Loucy (cell line): ENCODE data around the gene NHLRC3.
"Not testable (repeated sequence)": the region's sequence is repeated elsewhere in the genome, so short reads cannot be mapped to it uniquely, and the experiment has no call there.

Source experiments
- H2AFZ ChIP-seq: fragments of 200-600 bp; sonication (generic); 2 replicates; pipeline ENCODE4 v1.6.0; 2016; ENCODE audit warnings: antibody characterized with exemption, mild to moderate bottlenecking, low read length, moderate library complexity
- H3F3A ChIP-seq: fragments of 200-600 bp; 2 replicates; pipeline ENCODE4 v1.6.0; 2016; ENCODE audit warnings: antibody characterized with exemption, low read depth, mild to moderate bottlenecking
- H3K27me3 ChIP-seq: fragments of 200-600 bp; sonication (generic); 2 replicates; pipeline ENCODE4 v1.6.1; 2014; ENCODE audit warnings: low read length, mild to moderate bottlenecking; ENCODE audit not compliant: insufficient read depth, poor library complexity, severe bottlenecking
- H3K36me3 ChIP-seq: fragments of 200-600 bp; sonication (generic); 2 replicates; pipeline ENCODE4 v1.6.1; 2016; ENCODE audit warnings: low read length; ENCODE audit not compliant: insufficient read depth
- H3K4me1 ChIP-seq: fragments of 200-600 bp; sonication (generic); 2 replicates; pipeline ENCODE4 v1.5.1; 2014; ENCODE audit warnings: low read length, mild to moderate bottlenecking; ENCODE audit not compliant: insufficient read depth, poor library complexity, severe bottlenecking
- H3K4me2 ChIP-seq: fragments of 200-600 bp; sonication (generic); 2 replicates; pipeline ENCODE4 v1.6.0; 2014; ENCODE audit warnings: antibody characterized with exemption, low read length, low read depth, mild to moderate bottlenecking; ENCODE audit not compliant: poor library complexity, severe bottlenecking
- H3K4me3 ChIP-seq: fragments of 200-600 bp; sonication (generic); 2 replicates; pipeline ENCODE4 v1.5.1; 2014; ENCODE audit warnings: low read length, mild to moderate bottlenecking, mixed read lengths; ENCODE audit not compliant: poor library complexity, severe bottlenecking
- H3K79me2 ChIP-seq: fragments of 200-600 bp; sonication (generic); 2 replicates; pipeline ENCODE4 v1.6.1; 2014; ENCODE audit warnings: low read length; ENCODE audit not compliant: insufficient read depth
- H3K9ac ChIP-seq: fragments of 200-600 bp; sonication (generic); 2 replicates; pipeline ENCODE4 v1.6.0; 2014; ENCODE audit warnings: mild to moderate bottlenecking, low read depth, low read length, moderate library complexity; ENCODE audit not compliant: poor library complexity, severe bottlenecking
- H3K9me2 ChIP-seq: fragments of 200-600 bp; sonication (generic); replicated peaks from 2 replicates; pipeline ENCODE4 v1.6.1; 2016; ENCODE audit warnings: low read depth, low read length, mixed read lengths
- H3K9me3 ChIP-seq: fragments of 200-600 bp; sonication (generic); 2 replicates; pipeline ENCODE4 v1.6.1; 2014; ENCODE audit warnings: mild to moderate bottlenecking, antibody characterized with exemption, low read length, low read depth; ENCODE audit not compliant: insufficient read depth
- H4K20me1 ChIP-seq: fragments of 200-600 bp; sonication (generic); 2 replicates; pipeline ENCODE4 v1.6.0; 2014; ENCODE audit warnings: antibody characterized with exemption, low read length, mild to moderate bottlenecking; ENCODE audit not compliant: insufficient read depth, poor library complexity, severe bottlenecking
- CTCF ChIP-seq: fragments of 200-600 bp; sonication (generic); conservative IDR thresholded peaks from 2 replicates; pipeline ENCODE4 v1.5.1; 2014; ENCODE audit warnings: mild to moderate bottlenecking, antibody characterized with exemption, low read length
- EZH2phosphoT487 ChIP-seq: fragments of 200-600 bp; IDR thresholded peaks from 2 replicates; pipeline ENCODE4 v1.6.1; 2018; ENCODE audit warnings: antibody characterized with exemption, mild to moderate bottlenecking, moderate library complexity, borderline replicate concordance

Gene NHLRC3

GRCh38 chr13:38998739-38999138 is 39.5 kb upstream of the NHLRC3 start:
- H3K36me3 ChIP-seq: no peaks in the 10 kb centered on the region
- no peaks in the 10 kb centered on the region for H3K9me2 ChIP-seq
- no peak overlapping the region for H2AFZ ChIP-seq
- no peaks in the 10 kb centered on the region for H3K79me2 ChIP-seq
- no peaks in the 10 kb centered on the region for H3K27me3 ChIP-seq
- no peak overlapping the region for H3K4me3 ChIP-seq
- H3K9me3 ChIP-seq: no peaks in the 10 kb centered on the region
- H3K4me1 ChIP-seq: no peaks in the 10 kb centered on the region
- H3K9ac ChIP-seq: no peak overlapping the region
- H3F3A ChIP-seq: no peaks in the 10 kb centered on the region
- no peaks in the 10 kb centered on the region for H4K20me1 ChIP-seq
- no peak overlapping the region for H3K4me2 ChIP-seq
- TF ChIP-seq CTCF (no peak), EZH2phosphoT487 (no peak)

GRCh38 chr13:39006371-39007111 is 31.7 kb upstream of the NHLRC3 start:
- not testable (repeated sequence) for H3K9me3 ChIP-seq, H3K27me3 ChIP-seq, H4K20me1 ChIP-seq, H3K9ac ChIP-seq, H3K4me2 ChIP-seq, H3K9me2 ChIP-seq, H2AFZ ChIP-seq, H3K4me3 ChIP-seq, H3K79me2 ChIP-seq, H3K4me1 ChIP-seq, H3F3A ChIP-seq
- peaks cover 17% of the 10 kb centered on the region; the same call in 1 of the 2 replicates for H3K36me3 ChIP-seq

GRCh38 chr13:39012608-39013007 is 25.6 kb upstream of the NHLRC3 start:
- no peaks in the 10 kb centered on the region for H3K79me2 ChIP-seq
- H3K9me3 ChIP-seq: no peaks in the 10 kb centered on the region
- no peaks in the 10 kb centered on the region for H3K4me1 ChIP-seq
- no peaks in the 10 kb centered on the region for H3K27me3 ChIP-seq
- H3K4me3 ChIP-seq: no peak overlapping the region
- H3K9me2 ChIP-seq: no peaks in the 10 kb centered on the region
- H2AFZ ChIP-seq: no peak overlapping the region
- no peaks in the 10 kb centered on the region for H3F3A ChIP-seq
- no peaks in the 10 kb centered on the region for H4K20me1 ChIP-seq
- H3K36me3 ChIP-seq: peaks cover 75% of the 10 kb centered on the region
- no peak overlapping the region for H3K9ac ChIP-seq
- no peak overlapping the region for H3K4me2 ChIP-seq
- TF ChIP-seq CTCF: peak; percentile 42
- TF ChIP-seq EZH2phosphoT487: no peak

- no peaks in the 10 kb centered on the region for H3K9me2 ChIP-seq
- H3K27me3 ChIP-seq: no peaks in the 10 kb centered on the region
- no peaks in the 10 kb centered on the region for H3K4me1 ChIP-seq
- H3K36me3 ChIP-seq: peaks cover 80% of the 10 kb centered on the region
- no peak for TF ChIP-seq CTCF
- no peak for TF ChIP-seq EZH2phosphoT487
- H3K79me2 ChIP-seq: no peaks in the 10 kb centered on the region
- H4K20me1 ChIP-seq: peaks cover 1% of the 10 kb centered on the region
- H3K9me3 ChIP-seq: no peaks in the 10 kb centered on the region
- no peaks in the 10 kb centered on the region for H3F3A ChIP-seq
- H3K4me2 ChIP-seq: no peak overlapping the region
- no peak overlapping the region for H3K9ac ChIP-seq
- no peak overlapping the region for H2AFZ ChIP-seq
- H3K4me3 ChIP-seq: no peak overlapping the region
Observed at GRCh38 chr13:39013462-39013861, 24.8 kb upstream of the NHLRC3 start.
